ENCODE results near the gene SIPA1L3.

Gene SIPA1L3

GRCh38 chr19:38175422-38175821 is 268.4 kb downstream of the SIPA1L3 start:
- DNase-seq (ENCODE audit: low spot score), result no peak
- no peak overlapping the region for H2BK15ac ChIP-seq (ENCODE audit: low read length)
- no peak overlapping the region for H2BK12ac ChIP-seq (ENCODE audit: low read length)
- H3K27ac ChIP-seq (replicated peaks; ENCODE audit: low read length), result no peak overlapping the region
- no peak overlapping the region for H4K91ac ChIP-seq (ENCODE audit: low read depth, low read length, poor library complexity)
- H3K4me1 ChIP-seq (ENCODE audit: control insufficient read depth in 2 of 2, insufficient read depth in 1 of 2, low read depth in 1 of 2, low read length in 2 of 2), result no peaks in the 10 kb centered on the region
- H3K9me3 ChIP-seq (replicated peaks in 1 of 2; ENCODE audit: control insufficient read depth in 2 of 2, insufficient read depth in 1 of 2, low read depth in 1 of 2, low read length in 2 of 2), result peaks cover 0 to 17% of the 10 kb centered on the region in 2 donors
- H2BK120ac ChIP-seq (ENCODE audit: low read depth, low read length), result no peak overlapping the region
- H2AK5ac ChIP-seq (ENCODE audit: low read depth, low read length), result no peak overlapping the region
- H2BK5ac ChIP-seq (ENCODE audit: low read length), result no peak overlapping the region
- no peak overlapping the region for H3K18ac ChIP-seq (ENCODE audit: low read length)
- H3K36me3 ChIP-seq (replicated peaks in 1 of 2; ENCODE audit: control insufficient read depth in 2 of 2, insufficient read depth in 2 of 2, low read length in 2 of 2), result peaks cover 0 to 5% of the 10 kb centered on the region in 2 donors
- no peak overlapping the region for H3K4me3 ChIP-seq (ENCODE audit: low read length in 2 of 2)
- H3K79me1 ChIP-seq (ENCODE audit: low read depth, low read length), result no peaks in the 10 kb centered on the region
- H3K23ac ChIP-seq (ENCODE audit: low read depth, low read length, poor library complexity), result peak overlapping the region; percentile 17
- no peak overlapping the region for H3K4me2 ChIP-seq (ENCODE audit: insufficient read depth, low read length, poor library complexity, severe bottlenecking)
- H3K4ac ChIP-seq (ENCODE audit: low read length), result no peak overlapping the region
- no peak overlapping the region for H4K8ac ChIP-seq (ENCODE audit: low read depth, low read length)
- no peak overlapping the region for H3K14ac ChIP-seq (ENCODE audit: low read length)
- no peaks in the 10 kb centered on the region for H3K27me3 ChIP-seq (ENCODE audit: control insufficient read depth in 3 of 3, insufficient read depth in 3 of 3, low read depth in 1 of 3, low read length in 3 of 3)
- WGBS, 2 donors (ENCODE audit: extremely low coverage in 2 of 2, insufficient read length in 2 of 2, insufficient replicate concordance in 1 of 2), result no CpG with 5 or more reads among the region's 6 CpGs
- no peak overlapping the region for H3K9ac ChIP-seq (ENCODE audit: low read depth, low read length, poor library complexity)
- H2AFZ ChIP-seq (ENCODE audit: low read length), result no peak overlapping the region

- no peak overlapping the region for H4K91ac ChIP-seq (ENCODE audit: low read depth, low read length, poor library complexity)
- no peak overlapping the region for H3K4me3 ChIP-seq (ENCODE audit: low read length in 2 of 2)
- no peak overlapping the region for H2BK120ac ChIP-seq (ENCODE audit: low read depth, low read length)
- no peak overlapping the region for H3K9ac ChIP-seq (ENCODE audit: low read depth, low read length, poor library complexity)
- H3K18ac ChIP-seq (ENCODE audit: low read length), result no peak overlapping the region
- peaks cover 0 to 18% of the 10 kb centered on the region in 2 donors for H3K4me1 ChIP-seq (ENCODE audit: control insufficient read depth in 2 of 2, insufficient read depth in 1 of 2, low read depth in 1 of 2, low read length in 2 of 2)
- H2AFZ ChIP-seq (ENCODE audit: low read length), result no peak overlapping the region
- DNase-seq (ENCODE audit: low spot score), result no peak
- no peak overlapping the region for H3K4ac ChIP-seq (ENCODE audit: low read length)
- no peaks in the 10 kb centered on the region for H3K27me3 ChIP-seq (ENCODE audit: control insufficient read depth in 3 of 3, insufficient read depth in 3 of 3, low read depth in 1 of 3, low read length in 3 of 3)
- H3K4me2 ChIP-seq (ENCODE audit: insufficient read depth, low read length, poor library complexity, severe bottlenecking), result no peak overlapping the region
- no peak overlapping the region for H3K23ac ChIP-seq (ENCODE audit: low read depth, low read length, poor library complexity)
- peaks cover 4 to 27% of the 10 kb centered on the region in 2 donors for H3K36me3 ChIP-seq (replicated peaks in 1 of 2; ENCODE audit: control insufficient read depth in 2 of 2, insufficient read depth in 2 of 2, low read length in 2 of 2)
- H2BK5ac ChIP-seq (ENCODE audit: low read length), result no peak overlapping the region
- no CpG with 5 or more reads among the region's 3 CpGs for WGBS, 2 donors (ENCODE audit: extremely low coverage in 2 of 2, insufficient read length in 2 of 2, insufficient replicate concordance in 1 of 2)
- H4K8ac ChIP-seq (ENCODE audit: low read depth, low read length), result no peak overlapping the region
- no peaks in the 10 kb centered on the region for H3K79me1 ChIP-seq (ENCODE audit: low read depth, low read length)
- no peak overlapping the region for H2BK15ac ChIP-seq (ENCODE audit: low read length)
- H3K14ac ChIP-seq (ENCODE audit: low read length), result no peak overlapping the region
- no peak overlapping the region for H2BK12ac ChIP-seq (ENCODE audit: low read length)
- peaks cover 3 to 23% of the 10 kb centered on the region in 2 donors for H3K9me3 ChIP-seq (replicated peaks in 1 of 2; ENCODE audit: control insufficient read depth in 2 of 2, insufficient read depth in 1 of 2, low read depth in 1 of 2, low read length in 2 of 2)
- no peak overlapping the region for H2AK5ac ChIP-seq (ENCODE audit: low read depth, low read length)
- no peak overlapping the region for H3K27ac ChIP-seq (replicated peaks; ENCODE audit: low read length)
Measured at GRCh38 chr19:38180071-38180470, 273.1 kb downstream of the SIPA1L3 start.

- no peak overlapping the region for H2BK5ac ChIP-seq (ENCODE audit: low read length)
- WGBS, 2 donors (ENCODE audit: extremely low coverage in 2 of 2, insufficient read length in 2 of 2, insufficient replicate concordance in 1 of 2), result no CpG with 5 or more reads among the region's 21 CpGs
Measured at GRCh38 chr19:38182536-38183210, 275.7 kb downstream of the SIPA1L3 start.

GRCh38 chr19:38183251-38183897 is 276.4 kb downstream of the SIPA1L3 start:
- Histone ChIP-seq H2AFZ (ENCODE audit: low read length) (no peak overlapping the region), H3K4me3 (ENCODE audit: low read length in 2 of 2) (peak overlapping the region in 1 of 2 donors; percentile 77), H3K14ac (ENCODE audit: low read length) (peak overlapping the region; percentile 60), H2BK120ac (ENCODE audit: low read depth, low read length) (no peak overlapping the region), H3K79me1 (ENCODE audit: low read depth, low read length) (no peaks in the 10 kb centered on the region), H2BK5ac (ENCODE audit: low read length) (peak overlapping the region; percentile 63), H2AK5ac (ENCODE audit: low read depth, low read length) (no peak overlapping the region), H3K36me3 (replicated peaks in 1 of 2; ENCODE audit: control insufficient read depth in 2 of 2, insufficient read depth in 2 of 2, low read length in 2 of 2) (peaks cover 4 to 31% of the 10 kb centered on the region in 2 donors), H4K91ac (ENCODE audit: low read depth, low read length, poor library complexity) (no peak overlapping the region), H3K4me2 (ENCODE audit: insufficient read depth, low read length, poor library complexity, severe bottlenecking) (peak overlapping the region; percentile 78), H3K4me1 (ENCODE audit: control insufficient read depth in 2 of 2, insufficient read depth in 1 of 2, low read depth in 1 of 2, low read length in 2 of 2) (peaks cover 0 to 25% of the 10 kb centered on the region in 2 donors), H3K9ac (ENCODE audit: low read depth, low read length, poor library complexity) (peak overlapping the region; percentile 79), H2BK12ac (ENCODE audit: low read length) (no peak overlapping the region), H3K23ac (ENCODE audit: low read depth, low read length, poor library complexity) (peak overlapping the region; percentile 38), H3K27me3 (ENCODE audit: control insufficient read depth in 3 of 3, insufficient read depth in 3 of 3, low read depth in 1 of 3, low read length in 3 of 3) (no peaks in the 10 kb centered on the region), H4K8ac (ENCODE audit: low read depth, low read length) (no peak overlapping the region), H2BK15ac (ENCODE audit: low read length) (peak overlapping the region; percentile 70), H3K9me3 (replicated peaks in 1 of 2; ENCODE audit: control insufficient read depth in 2 of 2, insufficient read depth in 1 of 2, low read depth in 1 of 2, low read length in 2 of 2) (peaks cover 3 to 23% of the 10 kb centered on the region in 2 donors), H3K4ac (ENCODE audit: low read length) (no peak overlapping the region), H3K27ac (replicated peaks; ENCODE audit: low read length) (peak overlapping the region; percentile 34), H3K18ac (ENCODE audit: low read length) (peak overlapping the region; percentile 88)
- DNase-seq (ENCODE audit: low spot score), result peak; percentile 60
- WGBS, 2 donors (ENCODE audit: extremely low coverage in 2 of 2, insufficient read length in 2 of 2, insufficient replicate concordance in 1 of 2), result no CpG with 5 or more reads among the region's 30 CpGs

More at GRCh38 chr19:38182536-38183210, 275.7 kb downstream of the SIPA1L3 start:
- Histone ChIP-seq H3K4ac (ENCODE audit: low read length) (no peak overlapping the region), H2AFZ (ENCODE audit: low read length) (no peak overlapping the region), H3K4me2 (ENCODE audit: insufficient read depth, low read length, poor library complexity, severe bottlenecking) (peak overlapping the region; percentile 78), H3K36me3 (replicated peaks in 1 of 2; ENCODE audit: control insufficient read depth in 2 of 2, insufficient read depth in 2 of 2, low read length in 2 of 2) (peaks cover 4 to 31% of the 10 kb centered on the region in 2 donors), H3K23ac (ENCODE audit: low read depth, low read length, poor library complexity) (peak overlapping the region; percentile 38), H2BK15ac (ENCODE audit: low read length) (no peak overlapping the region), H3K4me1 (ENCODE audit: control insufficient read depth in 2 of 2, insufficient read depth in 1 of 2, low read depth in 1 of 2, low read length in 2 of 2) (peaks cover 0 to 25% of the 10 kb centered on the region in 2 donors), H4K91ac (ENCODE audit: low read depth, low read length, poor library complexity) (no peak overlapping the region), H3K9ac (ENCODE audit: low read depth, low read length, poor library complexity) (peak overlapping the region; percentile 64), H3K79me1 (ENCODE audit: low read depth, low read length) (no peaks in the 10 kb centered on the region), H2BK12ac (ENCODE audit: low read length) (peak overlapping the region; percentile 51), H3K27ac (replicated peaks; ENCODE audit: low read length) (no peak overlapping the region), H2AK5ac (ENCODE audit: low read depth, low read length) (no peak overlapping the region), H3K4me3 (ENCODE audit: low read length in 2 of 2) (no peak overlapping the region), H3K14ac (ENCODE audit: low read length) (peak overlapping the region; percentile 60), H4K8ac (ENCODE audit: low read depth, low read length) (no peak overlapping the region), H3K9me3 (replicated peaks in 1 of 2; ENCODE audit: control insufficient read depth in 2 of 2, insufficient read depth in 1 of 2, low read depth in 1 of 2, low read length in 2 of 2) (peaks cover 3 to 23% of the 10 kb centered on the region in 2 donors), H3K18ac (ENCODE audit: low read length) (peak overlapping the region; percentile 88), H3K27me3 (ENCODE audit: control insufficient read depth in 3 of 3, insufficient read depth in 3 of 3, low read depth in 1 of 3, low read length in 3 of 3) (no peaks in the 10 kb centered on the region), H2BK120ac (ENCODE audit: low read depth, low read length) (no peak overlapping the region)
- no peak for DNase-seq (ENCODE audit: low spot score)

Measured in neuronal stem cell (in vitro differentiated cells).